GM19324 (cell line): Measurements from ENCODE around the gene COPS6.
A peak's percentile ranks its signal among the peaks of the same experiment; 100 is the strongest.
"Not testable (repeated sequence)": the region's sequence is repeated elsewhere in the genome, so short reads cannot be mapped to it uniquely, and the experiment has no call there.

Experiments used
- ATAC-seq: cut with Tn5 transposase; IDR thresholded peaks from one replicate; pipeline ENCODE4 v1.9.1; 2021; ENCODE audit warnings: mild to moderate bottlenecking, moderate library complexity; ENCODE audit not compliant: unreplicated experiment, low FRiP score

Gene COPS6

DNA sequence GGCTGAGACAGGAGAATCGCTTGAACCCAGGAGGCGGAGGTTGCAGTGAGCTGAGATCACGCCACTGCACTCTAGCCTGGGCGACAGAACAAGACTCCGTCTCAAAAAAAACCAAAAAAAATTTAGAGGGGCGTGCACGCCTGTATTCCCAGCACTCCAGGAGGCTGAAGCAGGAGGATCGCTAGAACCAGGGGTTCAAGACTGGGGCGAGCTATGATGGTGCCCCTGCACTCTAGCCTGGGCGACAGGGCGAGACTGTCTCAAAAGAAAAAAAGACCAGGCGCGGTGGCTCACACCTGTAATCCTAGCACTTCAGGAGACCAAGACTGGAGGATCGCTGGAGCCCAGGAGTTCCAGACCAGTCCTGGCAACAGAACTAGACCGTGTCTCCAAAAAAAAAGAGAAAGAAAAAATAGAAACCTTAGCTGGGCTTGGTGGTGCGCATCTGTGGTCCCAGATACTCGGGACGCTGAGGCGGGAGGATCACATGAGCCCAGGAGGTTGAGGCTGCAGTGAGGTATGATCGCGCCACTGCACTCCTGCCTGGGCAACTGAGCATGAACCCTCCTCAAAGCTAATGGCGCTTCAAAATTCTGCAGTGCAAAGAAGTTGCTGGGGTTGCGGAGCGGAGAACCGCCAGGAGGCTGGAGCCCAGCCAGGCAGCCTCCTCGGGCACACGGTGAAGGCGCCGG lies 37.6 kb downstream of the COPS6 start:
- ATAC-seq: peak; percentile 24

DNA sequence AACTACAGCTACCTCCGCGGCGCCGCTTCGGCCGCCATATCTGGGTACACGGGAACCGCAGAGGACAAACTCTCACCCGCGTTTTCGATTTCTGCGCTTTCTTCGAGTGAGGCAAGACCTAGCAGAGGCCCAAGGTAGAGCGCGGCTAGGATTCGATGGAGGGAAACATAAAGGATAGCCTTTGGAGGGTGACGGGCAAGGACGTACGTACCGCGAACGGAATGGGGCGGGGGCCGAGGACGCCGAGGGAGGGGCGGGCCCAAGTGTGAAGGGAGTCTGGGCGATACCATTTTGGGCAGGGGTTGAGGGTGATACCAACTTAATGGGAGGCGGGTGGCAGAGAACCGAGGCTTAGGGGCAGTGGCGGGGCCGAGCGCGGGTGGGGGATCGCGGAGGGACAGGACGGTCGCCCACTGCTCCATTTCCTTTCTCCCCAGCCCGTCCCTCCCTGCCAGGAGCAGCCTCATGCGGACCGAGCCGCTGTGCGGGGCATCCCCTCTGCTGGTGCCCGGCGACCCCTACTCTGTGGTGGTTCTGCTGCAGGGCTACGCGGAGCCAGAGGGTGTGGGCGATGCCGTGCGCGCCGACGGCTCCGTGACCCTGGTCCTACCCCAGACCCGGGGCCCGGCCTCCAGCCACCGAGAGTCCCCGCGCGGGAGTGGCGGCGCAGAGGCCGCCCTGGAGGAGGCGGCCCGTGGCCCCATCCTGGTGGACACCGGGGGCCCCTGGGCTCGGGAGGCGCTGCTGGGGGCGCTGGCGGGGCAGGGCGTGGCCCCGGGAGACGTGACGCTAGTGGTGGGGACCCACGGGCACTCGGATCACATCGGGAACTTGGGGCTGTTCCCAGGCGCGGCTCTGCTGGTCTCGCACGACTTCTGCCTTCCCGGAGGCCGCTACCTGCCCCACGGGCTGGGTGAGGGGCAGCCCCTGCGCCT lies 38.4 kb downstream of the COPS6 start, which contains the start of gene MBLAC1:
TSS of gene MBLAC1 (plus strand) at position 37 of the 935 bp plus-strand sequence. CDS start at position 466, 429 bp downstream.
- peak; percentile 62 for ATAC-seq

- ATAC-seq: no peak
These were observed 39.3 kb downstream of the COPS6 start for GRCh38 chr7:100127866-100128636.

DNA sequence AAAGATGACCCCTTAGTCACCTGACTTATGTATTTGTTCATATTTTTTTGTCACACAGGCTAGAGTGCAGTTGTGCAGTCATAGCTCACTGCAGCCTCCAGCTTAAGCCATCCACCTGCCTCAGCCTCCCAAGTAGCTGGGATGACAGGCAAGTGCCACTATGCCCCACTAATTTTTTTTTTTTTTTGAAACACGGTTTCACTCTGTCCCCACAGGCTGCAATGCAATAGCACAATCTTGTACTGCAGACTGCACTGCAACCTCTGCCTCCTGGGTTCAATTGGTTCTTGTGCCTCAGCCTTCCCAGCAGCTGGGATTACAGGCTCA lies 39.8 kb downstream of the COPS6 start:
- ATAC-seq: no peak

DNA sequence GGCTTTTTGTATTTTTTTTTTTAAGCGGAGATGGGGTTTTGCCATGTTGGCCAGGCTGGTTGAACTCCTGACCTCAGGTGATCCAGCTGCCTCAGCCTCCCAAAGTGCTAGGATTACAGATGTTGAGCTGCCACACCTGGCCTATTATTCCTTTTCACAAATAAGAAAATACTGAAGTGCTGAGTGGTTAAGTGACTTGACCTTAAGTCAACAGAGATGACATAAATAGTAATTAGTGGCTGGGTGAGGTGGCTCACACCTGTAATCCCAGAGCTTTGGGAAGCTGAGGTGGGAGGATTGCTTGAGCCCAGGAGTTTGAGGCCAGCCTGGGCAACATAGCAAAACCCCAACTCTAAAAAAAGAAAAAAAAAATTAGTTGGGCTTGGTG lies 41.4 kb downstream of the COPS6 start:
- ATAC-seq: not testable (repeated sequence)

DNA sequence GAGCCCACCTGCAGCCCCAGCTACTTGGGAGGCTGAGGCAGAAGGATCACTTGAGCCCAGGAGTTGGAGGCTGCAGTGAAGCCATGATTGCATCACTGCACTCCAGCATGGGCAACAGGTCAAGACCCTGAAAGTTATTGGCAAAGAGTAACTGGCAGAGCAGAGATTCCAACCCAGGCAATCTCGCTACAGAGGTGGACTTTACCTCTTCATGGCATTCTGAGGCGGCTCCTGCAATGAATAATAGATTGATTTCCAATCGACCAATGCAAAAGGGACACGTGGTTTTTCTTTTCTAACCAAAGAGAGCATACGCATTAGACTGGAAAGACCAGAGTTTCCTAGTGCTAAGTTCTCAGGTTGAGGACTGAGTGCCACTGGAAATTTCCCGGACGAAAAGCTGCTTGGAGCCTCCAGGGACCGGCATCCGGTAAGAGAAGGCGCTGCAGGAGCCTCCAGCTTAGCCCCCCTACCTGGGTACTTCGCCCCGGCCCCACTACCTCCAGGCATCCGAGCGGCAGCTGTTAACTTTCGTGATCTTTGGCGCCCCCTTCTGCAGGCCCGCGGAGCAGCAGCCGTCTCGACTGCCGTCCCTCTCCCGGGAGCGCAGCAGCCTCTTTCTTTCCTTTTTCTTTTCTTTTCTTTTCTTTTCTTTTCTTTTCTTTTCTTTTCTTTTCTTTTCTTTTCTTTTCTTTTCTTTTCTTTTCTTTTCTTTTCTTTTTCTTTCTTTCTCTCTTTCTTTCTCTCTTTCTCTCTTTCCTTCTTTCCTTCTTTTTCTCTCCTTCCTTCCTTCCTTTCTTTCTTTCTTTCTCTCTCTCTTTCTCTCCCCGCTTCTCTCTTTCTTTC lies 42.1 kb downstream of the COPS6 start:
- no peak for ATAC-seq

- no peak for ATAC-seq
These were observed 43.4 kb downstream of the COPS6 start for GRCh38 chr7:100132126-100132525.

GRCh38 chr7:100132697-100133151 lies 44.0 kb downstream of the COPS6 start:
- peak; percentile 54 for ATAC-seq

DNA sequence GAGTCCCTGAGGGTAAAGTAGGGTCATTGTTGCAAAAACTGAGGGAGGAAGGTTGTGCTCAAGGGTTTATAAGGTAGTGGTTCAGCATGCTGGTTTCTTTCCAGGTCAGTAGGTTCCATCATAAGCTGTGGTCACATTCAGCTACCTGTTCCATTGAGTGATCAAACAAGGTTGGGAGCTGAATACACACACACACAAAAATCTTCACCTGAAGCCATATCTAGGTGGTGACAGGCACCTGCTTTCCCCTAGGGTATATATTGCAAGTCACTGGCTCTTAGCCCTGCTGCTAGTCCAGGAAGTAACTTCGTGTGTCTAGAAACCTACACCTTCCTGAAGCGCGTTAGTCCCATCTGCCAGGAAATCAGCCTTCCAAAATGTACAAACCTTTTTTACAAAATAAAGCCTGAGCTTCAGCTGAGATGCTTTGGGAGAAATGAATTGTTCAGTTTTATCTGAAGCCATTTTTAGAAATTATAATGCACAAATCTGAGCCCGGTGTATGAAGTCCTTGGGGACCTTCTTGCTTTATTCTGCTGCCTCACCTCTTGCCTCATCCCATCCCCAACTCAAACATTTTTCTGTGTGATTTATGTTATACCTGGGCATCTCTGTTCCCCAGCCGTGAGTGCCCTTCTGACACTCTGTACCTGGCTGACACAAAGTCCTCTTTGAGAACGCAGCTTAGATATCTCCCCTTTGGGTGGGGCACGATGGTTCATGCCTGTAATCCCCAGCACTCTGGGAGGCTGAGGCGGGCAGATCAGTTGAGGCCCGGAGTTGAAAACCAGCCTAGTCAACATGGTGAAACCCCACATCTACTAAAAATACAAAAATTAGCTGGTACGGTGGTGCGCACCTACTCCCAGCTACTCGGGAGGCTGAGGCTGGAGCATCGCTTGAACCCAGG lies 49.3 kb downstream of the COPS6 start:
- ATAC-seq: no peak

- no peak for ATAC-seq
These were observed 52.8 kb downstream of the COPS6 start for GRCh38 chr7:100141555-100141949.
